ENCODE measurements around the gene SMARCC2.
"Not testable (repeated sequence)": the region's sequence is repeated elsewhere in the genome, so short reads cannot be mapped to it uniquely, and the experiment has no call there.

SMARCC2 gene

DNA sequence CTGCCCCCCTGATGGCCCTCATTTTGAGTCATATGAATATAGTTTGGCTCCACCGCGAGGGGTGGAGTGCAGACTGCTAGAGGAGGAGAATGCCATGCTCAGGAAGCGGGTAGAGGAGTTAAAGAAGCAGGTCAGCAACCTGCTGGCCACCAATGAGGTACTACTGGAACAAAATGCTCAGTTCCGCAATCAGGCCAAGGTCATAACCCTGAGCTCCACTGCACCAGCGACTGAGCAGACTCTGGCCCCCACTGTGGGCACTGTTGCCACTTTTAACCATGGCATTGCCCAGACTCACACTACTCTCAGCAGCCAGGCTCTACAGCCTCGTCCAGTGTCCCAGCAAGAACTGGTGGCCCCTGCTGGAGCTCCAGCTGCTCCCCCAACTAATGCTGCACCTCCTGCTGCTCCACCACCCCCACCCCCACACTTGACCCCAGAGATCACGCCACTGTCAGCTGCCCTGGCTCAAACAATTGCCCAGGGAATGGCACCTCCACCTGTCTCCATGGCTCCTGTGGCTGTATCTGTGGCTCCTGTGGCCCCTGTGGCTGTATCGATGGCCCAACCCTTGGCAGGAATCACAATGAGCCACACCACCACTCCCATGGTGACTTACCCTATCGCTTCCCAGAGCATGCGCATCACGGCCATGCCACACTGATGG, 67.9 kb downstream of the SMARCC2 start:
- POLR2A ChIA-PET: interaction anchor here (0.8 kb wide), 1 partner anchor 68 kb away, joined by 3 read pairs; the partner anchor contains the start of gene SMARCC2
- TF ChIP-seq CTBP1 (IDR thresholded peaks at IDR 0.05; ENCODE audit: borderline replicate concordance): no peak
- TF ChIP-seq, protein P1, sequence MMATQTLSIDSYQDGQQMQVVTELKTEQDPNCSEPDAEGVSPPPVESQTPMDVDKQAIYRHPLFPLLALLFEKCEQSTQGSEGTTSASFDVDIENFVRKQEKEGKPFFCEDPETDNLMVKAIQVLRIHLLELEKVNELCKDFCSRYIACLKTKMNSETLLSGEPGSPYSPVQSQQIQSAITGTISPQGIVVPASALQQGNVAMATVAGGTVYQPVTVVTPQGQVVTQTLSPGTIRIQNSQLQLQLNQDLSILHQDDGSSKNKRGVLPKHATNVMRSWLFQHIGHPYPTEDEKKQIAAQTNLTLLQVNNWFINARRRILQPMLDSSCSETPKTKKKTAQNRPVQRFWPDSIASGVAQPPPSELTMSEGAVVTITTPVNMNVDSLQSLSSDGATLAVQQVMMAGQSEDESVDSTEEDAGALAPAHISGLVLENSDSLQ (IDR thresholded peaks at IDR 0.05): no peak
- TF ChIP-seq FOXM1 (IDR thresholded peaks at IDR 0.05; ENCODE audit: borderline replicate concordance): no peak
- TF ChIP-seq NFRKB (IDR thresholded peaks at IDR 0.05): no peak
- no peak for TF ChIP-seq L3MBTL2 (conservative IDR thresholded peaks at IDR 0.05)
- TF ChIP-seq SUZ12 (IDR thresholded peaks at IDR 0.05): no peak
- no peak for TF ChIP-seq HDGF (IDR thresholded peaks at IDR 0.05; ENCODE audit: borderline replicate concordance)
- no peak for TF ChIP-seq BHLHE40 (IDR thresholded peaks at IDR 0.05; ENCODE audit: borderline replicate concordance)
- CTCF ChIA-PET: no interaction called here
- DNase-seq (ENCODE audit: extremely low spot score): no peak

DNA sequence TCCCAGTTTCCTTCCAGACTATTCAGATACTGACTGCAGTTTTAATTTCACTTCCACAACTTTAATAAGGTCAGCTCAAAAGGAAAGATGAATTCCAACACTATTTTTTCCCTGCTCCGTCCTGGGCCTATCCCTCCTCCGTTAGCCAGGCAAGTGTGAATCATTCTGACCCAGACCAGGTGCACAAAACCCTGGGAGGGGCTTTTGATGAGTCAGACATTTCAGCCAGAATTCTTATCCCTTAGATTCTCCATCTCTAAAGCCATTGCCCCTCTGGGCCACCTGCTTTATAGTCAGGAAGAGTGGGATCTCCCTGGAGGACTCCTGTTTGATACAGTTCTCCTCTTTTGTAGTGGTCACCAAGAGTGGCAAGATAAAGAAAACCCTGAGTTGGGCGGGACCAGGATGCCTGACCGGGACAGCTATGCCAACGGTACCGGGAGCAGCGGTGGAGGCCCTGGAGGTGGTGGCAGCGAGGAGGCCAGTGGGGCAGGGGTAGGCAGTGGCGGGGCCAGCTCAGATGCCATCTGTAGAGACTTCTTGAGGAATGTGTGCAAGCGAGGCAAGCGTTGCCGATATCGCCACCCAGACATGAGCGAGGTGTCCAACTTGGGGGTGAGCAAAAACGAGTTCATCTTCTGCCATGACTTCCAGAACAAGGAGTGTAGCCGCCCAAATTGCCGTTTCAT, 69.0 kb downstream of the SMARCC2 start:
- ChIA-PET CTCF (interaction anchor here (0.6 to 3.2 kb wide), 6 partner anchors 8 to 116 kb away, joined by 3 to 32 read pairs (median 4); partner anchors contain the start of genes ESYT1, RNF41 and SMARCC2), POLR2A (interaction anchor here (1.5 to 5.9 kb wide), 7 partner anchors 9 to 102 kb away, joined by 3 to 122 read pairs (median 47); partner anchors contain the start of genes ESYT1, MYL6, PA2G4 and RNF41)
- TF ChIP-seq BHLHE40 (IDR thresholded peaks at IDR 0.05; ENCODE audit: borderline replicate concordance) (no peak), NFRKB (IDR thresholded peaks at IDR 0.05) (no peak), FOXA1 (IDR thresholded peaks at IDR 0.05) (no peak), SP1 (IDR thresholded peaks at IDR 0.05) (no peak), FOXM1 (IDR thresholded peaks at IDR 0.05; ENCODE audit: borderline replicate concordance) (no peak), HDGF (IDR thresholded peaks at IDR 0.05; ENCODE audit: borderline replicate concordance) (no peak), ZNF384 (IDR thresholded peaks at IDR 0.05) (no peak), L3MBTL2 (conservative IDR thresholded peaks at IDR 0.05) (no peak), ARNT (IDR thresholded peaks at IDR 0.05) (no peak), TARDBP (IDR thresholded peaks at IDR 0.05) (no peak), LEF1 (IDR thresholded peaks at IDR 0.05; ENCODE audit: borderline replicate concordance) (no peak), FOXK2 (IDR thresholded peaks at IDR 0.05) (no peak), CTBP1 (IDR thresholded peaks at IDR 0.05; ENCODE audit: borderline replicate concordance) (no peak), ELF4 (IDR thresholded peaks at IDR 0.05) (no peak), SUZ12 (IDR thresholded peaks at IDR 0.05) (no peak)
- TF ChIP-seq, protein P1 (IDR thresholded peaks at IDR 0.05): no peak
- DNase-seq (ENCODE audit: extremely low spot score): no peak

DNA sequence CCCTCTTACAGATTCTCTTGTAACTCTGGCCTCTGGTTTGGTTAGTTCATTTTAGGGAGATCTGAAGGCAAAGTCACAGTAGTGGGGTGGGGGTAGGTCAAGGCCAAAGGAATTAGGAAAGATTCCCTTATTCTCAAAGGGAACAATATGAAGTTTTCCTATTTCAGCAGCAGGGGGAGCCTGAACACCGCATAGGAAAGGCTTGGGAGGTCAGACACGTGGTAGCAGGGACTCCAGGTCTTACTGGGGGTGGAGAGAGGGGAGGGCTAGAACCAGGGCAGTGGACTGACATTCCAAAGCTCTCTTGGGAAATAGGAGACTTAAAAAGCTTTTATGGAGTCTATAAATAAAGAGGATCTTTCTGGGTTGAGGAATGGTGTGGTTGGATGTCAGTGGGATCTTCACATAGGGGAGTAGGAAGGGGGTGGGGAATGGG, 69.9 kb downstream of the SMARCC2 start:
- peak; percentile 71 for DNase-seq (ENCODE audit: extremely low spot score)

DNA sequence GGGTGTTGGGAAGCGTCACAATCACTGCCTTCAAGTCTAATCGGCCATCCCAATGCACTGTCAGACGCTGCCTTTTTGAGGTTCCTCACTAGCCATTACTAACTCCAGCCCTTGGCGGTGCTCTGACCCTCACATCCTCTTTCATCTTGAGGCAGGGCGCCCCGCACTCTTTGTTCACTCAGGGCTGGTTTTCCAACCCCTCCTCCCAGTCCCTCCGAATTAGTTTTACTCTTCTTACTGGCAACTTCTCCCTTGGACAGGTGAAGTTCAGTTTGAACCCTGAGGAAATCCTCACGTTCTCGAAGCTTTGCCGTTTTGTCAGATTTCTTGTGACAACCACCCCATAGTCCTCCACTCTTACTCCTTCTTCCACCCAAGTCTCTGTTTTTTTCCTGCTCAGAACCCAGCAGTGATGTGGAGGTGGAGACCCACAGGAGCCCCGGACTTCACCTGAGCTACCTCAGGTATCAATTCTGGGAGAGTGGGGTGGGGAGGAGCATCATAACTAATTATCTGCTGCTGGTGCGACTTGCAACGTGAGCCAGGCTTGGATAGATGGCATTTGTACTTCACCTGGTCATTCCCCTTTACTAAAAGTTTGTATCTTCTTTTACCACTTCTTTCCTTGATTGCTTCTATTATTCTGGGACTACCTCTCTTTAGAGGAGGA, 70.5 kb downstream of the SMARCC2 start:
- DNase-seq (ENCODE audit: extremely low spot score): no peak
- TF ChIP-seq SUZ12 (IDR thresholded peaks at IDR 0.05) (no peak), TARDBP (IDR thresholded peaks at IDR 0.05) (no peak), LEF1 (IDR thresholded peaks at IDR 0.05; ENCODE audit: borderline replicate concordance) (no peak)
- ChIA-PET POLR2A (interaction anchor here (0.6 to 5.9 kb wide), 31 partner anchors 8 to 619 kb away, joined by 3 to 122 read pairs (median 4); partner anchors contain the start of genes ANKRD52, COQ10A, ERBB3 and ESYT1), CTCF (interaction anchor here (0.6 to 3.2 kb wide), 11 partner anchors 9 to 191 kb away, joined by 3 to 32 read pairs (median 5); partner anchors contain the start of genes ESYT1, PYM1, RNF41 and SMARCC2)

More for the DNA sequence above, 69.9 kb downstream of the SMARCC2 start:
- TF ChIP-seq BHLHE40 (IDR thresholded peaks at IDR 0.05; ENCODE audit: borderline replicate concordance): no peak
- TF ChIP-seq L3MBTL2 (conservative IDR thresholded peaks at IDR 0.05): peak; percentile 55
- TF ChIP-seq FOXM1 (IDR thresholded peaks at IDR 0.05; ENCODE audit: borderline replicate concordance): no peak
- no peak for TF ChIP-seq FOXA1 (IDR thresholded peaks at IDR 0.05)
- TF ChIP-seq ELF4 (IDR thresholded peaks at IDR 0.05): no peak
- POLR2A ChIA-PET: interaction anchor here (0.7 to 5.9 kb wide), 9 partner anchors 10 to 180 kb away, joined by 3 to 122 read pairs (median 37); partner anchors contain the start of genes ESYT1, MYL6, MYL6B and PA2G4
- CTCF ChIA-PET: interaction anchor here (0.6 to 3.2 kb wide), 7 partner anchors 9 to 117 kb away, joined by 3 to 32 read pairs (median 5); partner anchors contain the start of genes ESYT1, RNF41 and SMARCC2

DNA sequence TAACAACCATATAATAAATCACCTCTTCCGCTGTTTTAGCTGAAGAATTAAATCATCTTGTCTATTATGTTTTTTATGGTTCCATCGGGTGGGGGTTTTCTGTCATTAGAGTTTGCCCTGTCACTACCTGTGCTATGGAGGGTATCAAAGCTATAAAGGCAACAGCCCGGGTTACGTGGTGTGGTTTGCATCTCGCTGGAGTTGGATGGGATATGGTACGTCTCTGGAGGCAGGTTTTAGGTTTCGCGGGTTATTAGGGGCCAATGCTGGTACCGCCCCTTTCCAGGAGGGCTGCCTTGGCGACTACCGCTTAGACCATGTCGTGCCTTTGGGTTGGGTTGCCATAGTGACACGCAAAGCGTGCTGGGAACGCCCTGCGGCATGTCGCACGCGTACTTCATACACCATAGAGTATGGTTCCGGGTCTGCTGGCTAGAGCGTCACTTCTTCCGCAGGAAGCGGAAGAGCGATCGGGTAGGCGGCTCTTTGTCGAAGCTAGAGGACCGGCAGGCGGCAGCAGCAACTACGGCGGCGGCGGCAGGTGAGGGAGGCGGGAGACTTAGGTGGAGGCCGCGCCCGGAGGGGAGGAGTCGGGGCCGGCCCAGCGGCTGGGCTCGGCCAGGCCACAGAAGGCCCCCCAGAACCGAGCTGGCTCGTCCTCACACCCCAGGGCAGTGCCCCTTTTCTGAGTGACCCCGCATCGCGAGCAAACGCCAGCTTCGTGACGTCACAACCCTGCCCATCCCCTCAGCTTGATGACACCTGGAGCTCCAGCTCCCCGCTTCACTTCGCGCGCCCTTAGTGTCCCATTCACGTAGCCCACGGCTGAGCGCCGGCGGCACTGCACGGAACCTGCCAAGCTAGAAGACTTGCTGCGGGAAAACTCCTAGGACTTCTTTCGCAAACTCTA, 71.2 kb downstream of the SMARCC2 start, which contains the start of gene ZC3H10:
TSS of gene ZC3H10 (plus strand) at position 489 of the 910 bp plus-strand sequence. CDS start 2,297 bp downstream, outside the sequence.
- ChIA-PET CTCF (interaction anchor here (0.6 to 3.2 kb wide), 11 partner anchors 10 to 190 kb away, joined by 3 to 32 read pairs (median 5); partner anchors contain the start of genes ESYT1, PYM1, RNF41 and SMARCC2), POLR2A (interaction anchor here (0.6 to 5.9 kb wide), 43 partner anchors 8 to 1856 kb away, joined by 3 to 122 read pairs (median 3); partner anchors contain the start of genes ANKRD52, CNPY2, COQ10A and ERBB3)
- TF ChIP-seq CTBP1 (IDR thresholded peaks at IDR 0.05; ENCODE audit: borderline replicate concordance): 0 out of 2 replicates have a peak, but pooled peaks have one; percentile 7
- no peak for TF ChIP-seq FOXA1 (IDR thresholded peaks at IDR 0.05)
- peak; percentile 21; the same call in 1 of the 2 replicates for TF ChIP-seq LEF1 (IDR thresholded peaks at IDR 0.05; ENCODE audit: borderline replicate concordance)
- TF ChIP-seq, protein P1 (IDR thresholded peaks at IDR 0.05): peak; percentile 53
- TF ChIP-seq NFRKB (IDR thresholded peaks at IDR 0.05): 0 out of 2 replicates have a peak, but pooled peaks have one; percentile 45
- TF ChIP-seq SUZ12 (IDR thresholded peaks at IDR 0.05): no peak
- peak; percentile 78 for TF ChIP-seq L3MBTL2 (conservative IDR thresholded peaks at IDR 0.05)
- peak; percentile 92 for TF ChIP-seq ARNT (IDR thresholded peaks at IDR 0.05)
- TF ChIP-seq FOXK2 (IDR thresholded peaks at IDR 0.05): peak; percentile 69; the same call in 1 of the 2 replicates
- TF ChIP-seq FOXM1 (IDR thresholded peaks at IDR 0.05; ENCODE audit: borderline replicate concordance): no peak
- TF ChIP-seq ELF4 (IDR thresholded peaks at IDR 0.05): peak; percentile 94
- peak; percentile 92 for DNase-seq (ENCODE audit: extremely low spot score)

DNA sequence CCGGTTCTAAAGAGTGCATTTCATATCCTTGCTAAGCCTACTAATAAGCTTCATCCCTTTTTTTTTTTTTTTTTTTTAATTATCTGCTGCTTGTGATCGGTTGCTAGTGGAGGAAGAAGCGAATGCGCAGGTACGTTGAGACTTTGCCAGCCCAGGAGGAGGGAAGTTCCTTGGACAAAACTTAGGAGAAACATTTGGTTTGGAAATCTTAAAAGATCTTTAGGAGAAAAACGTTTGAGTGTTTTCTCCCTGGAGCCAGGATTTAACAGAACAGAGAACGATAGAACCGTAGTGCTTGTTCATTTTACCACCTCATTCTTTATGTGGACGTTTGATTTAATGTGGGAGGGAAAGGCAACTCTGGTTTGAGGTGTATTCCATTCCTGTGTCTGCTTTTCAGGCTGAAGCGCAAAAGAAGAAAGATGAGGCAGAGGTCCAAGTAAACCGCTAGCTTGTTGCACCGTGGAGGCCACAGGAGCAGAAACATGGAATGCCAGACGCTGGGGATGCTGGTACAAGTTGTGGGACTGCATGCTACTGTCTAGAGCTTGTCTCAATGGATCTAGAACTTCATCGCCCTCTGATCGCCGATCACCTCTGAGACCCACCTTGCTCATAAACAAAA, 72.1 kb downstream of the SMARCC2 start:
- ChIA-PET CTCF (interaction anchor here (1.1 to 3.2 kb wide), 2 partner anchors 71 to 77 kb away, joined by 3 to 32 read pairs; partner anchors contain the start of gene SMARCC2), POLR2A (interaction anchor here (0.6 to 5.9 kb wide), 30 partner anchors 9 to 1855 kb away, joined by 3 to 122 read pairs (median 4); partner anchors contain the start of genes CNPY2, ERBB3, ESYT1 and MYL6)
- DNase-seq (ENCODE audit: extremely low spot score): not testable (repeated sequence)

Data from HEK293T (cell line).